ENCODE data around the gene KCNQ1OT1. TPM values are rescaled to one million over a fixed set of nuclear protein-coding genes. Genes with fewer than 3 reads are reported as not detected.

KCNQ1OT1 gene
- total RNA-seq, 1 donor from 2014 or later, result 0.54 TPM

DNA sequence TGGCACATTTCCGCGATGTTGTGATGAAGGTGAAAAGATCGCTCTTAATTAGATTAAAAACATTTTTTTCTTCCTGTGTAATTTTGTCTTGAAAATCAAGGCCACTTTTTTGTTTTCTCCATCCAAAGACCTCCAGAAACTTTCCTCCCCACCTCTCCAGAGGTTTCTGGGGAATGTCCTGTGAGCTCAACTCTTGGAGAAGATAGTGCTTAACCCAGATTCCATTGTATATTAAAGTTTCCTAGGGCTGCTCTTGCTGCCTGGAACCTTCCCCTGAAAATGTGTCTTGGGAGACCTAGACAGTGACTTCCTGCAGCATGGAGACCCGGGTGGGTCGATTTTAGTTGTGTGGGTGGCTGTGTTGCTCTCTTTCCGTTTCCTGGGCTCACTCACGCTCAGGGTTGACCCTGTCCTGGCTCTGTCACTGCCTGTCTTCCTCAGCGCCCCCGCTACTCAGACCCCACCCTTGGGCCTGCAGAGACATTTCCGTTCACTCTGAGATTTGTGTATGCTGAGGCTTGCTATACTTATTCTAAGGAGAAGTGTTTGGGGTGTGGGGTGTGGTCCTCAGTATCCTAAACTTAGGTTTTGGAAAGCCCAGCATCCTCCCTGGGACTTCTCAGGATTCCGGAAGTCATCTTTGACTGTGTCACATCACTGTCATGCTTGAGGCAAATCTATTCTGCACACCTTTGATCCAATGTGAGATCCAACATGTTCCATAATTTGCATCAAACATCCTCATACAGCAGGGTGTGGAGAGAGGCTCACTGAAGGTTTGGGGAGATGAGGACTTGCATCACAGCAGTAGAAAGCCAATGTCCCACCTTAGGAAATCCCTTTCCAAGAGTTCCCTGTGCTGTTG lies 47.2 kb downstream of the KCNQ1OT1 start:
- Histone ChIP-seq H3K36me3 (ENCODE audit: control insufficient read depth, insufficient read depth, low read length) (no peaks in the 10 kb centered on the region), H3K27me3 (ENCODE audit: control insufficient read depth, insufficient read depth, low read length) (no peaks in the 10 kb centered on the region)
- TF ChIP-seq, protein P1, sequence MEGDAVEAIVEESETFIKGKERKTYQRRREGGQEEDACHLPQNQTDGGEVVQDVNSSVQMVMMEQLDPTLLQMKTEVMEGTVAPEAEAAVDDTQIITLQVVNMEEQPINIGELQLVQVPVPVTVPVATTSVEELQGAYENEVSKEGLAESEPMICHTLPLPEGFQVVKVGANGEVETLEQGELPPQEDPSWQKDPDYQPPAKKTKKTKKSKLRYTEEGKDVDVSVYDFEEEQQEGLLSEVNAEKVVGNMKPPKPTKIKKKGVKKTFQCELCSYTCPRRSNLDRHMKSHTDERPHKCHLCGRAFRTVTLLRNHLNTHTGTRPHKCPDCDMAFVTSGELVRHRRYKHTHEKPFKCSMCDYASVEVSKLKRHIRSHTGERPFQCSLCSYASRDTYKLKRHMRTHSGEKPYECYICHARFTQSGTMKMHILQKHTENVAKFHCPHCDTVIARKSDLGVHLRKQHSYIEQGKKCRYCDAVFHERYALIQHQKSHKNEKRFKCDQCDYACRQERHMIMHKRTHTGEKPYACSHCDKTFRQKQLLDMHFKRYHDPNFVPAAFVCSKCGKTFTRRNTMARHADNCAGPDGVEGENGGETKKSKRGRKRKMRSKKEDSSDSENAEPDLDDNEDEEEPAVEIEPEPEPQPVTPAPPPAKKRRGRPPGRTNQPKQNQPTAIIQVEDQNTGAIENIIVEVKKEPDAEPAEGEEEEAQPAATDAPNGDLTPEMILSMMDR (IDR thresholded peaks at IDR 0.05; ENCODE audit: insufficient read depth, low read length, poor library complexity, severe bottlenecking), result no peak

DNA sequence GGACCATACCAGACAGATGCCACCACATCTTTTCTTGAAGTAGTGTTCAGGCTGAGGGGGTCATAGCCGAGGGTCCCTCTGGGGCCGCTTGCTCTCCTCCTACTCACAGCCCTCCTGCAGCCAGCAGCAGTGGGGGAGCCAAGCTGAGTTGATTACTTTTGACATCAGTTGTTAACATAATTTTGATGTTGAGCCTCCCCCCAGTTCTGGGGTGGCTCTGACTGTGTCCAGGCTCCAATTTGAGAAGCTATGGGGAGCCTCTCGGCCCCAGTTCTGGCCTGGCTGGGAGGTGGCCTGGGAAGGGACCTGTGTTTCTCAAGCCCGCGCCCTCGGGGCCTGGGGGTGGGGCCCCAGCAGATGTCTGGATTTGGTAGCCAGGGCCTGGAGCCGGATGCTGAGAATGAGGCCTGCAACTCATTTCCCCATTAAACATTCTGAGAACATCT lies 47.9 kb downstream of the KCNQ1OT1 start:
- Histone ChIP-seq H3K27me3 (ENCODE audit: control insufficient read depth, insufficient read depth, low read length) (no peaks in the 10 kb centered on the region), H3K36me3 (ENCODE audit: control insufficient read depth, insufficient read depth, low read length) (no peaks in the 10 kb centered on the region), H3K4me3 (ENCODE audit: low read depth, low read length) (no peak overlapping the region)
- TF ChIP-seq, protein P1 (IDR thresholded peaks at IDR 0.05; ENCODE audit: insufficient read depth, low read length, poor library complexity, severe bottlenecking), result no peak
- no peak for DNase-seq (ENCODE audit: low read depth)

More for the DNA sequence above, 47.2 kb downstream of the KCNQ1OT1 start:
- H3K4me3 ChIP-seq (ENCODE audit: low read depth, low read length), result no peak overlapping the region
- DNase-seq (ENCODE audit: low read depth), result no peak

DNA sequence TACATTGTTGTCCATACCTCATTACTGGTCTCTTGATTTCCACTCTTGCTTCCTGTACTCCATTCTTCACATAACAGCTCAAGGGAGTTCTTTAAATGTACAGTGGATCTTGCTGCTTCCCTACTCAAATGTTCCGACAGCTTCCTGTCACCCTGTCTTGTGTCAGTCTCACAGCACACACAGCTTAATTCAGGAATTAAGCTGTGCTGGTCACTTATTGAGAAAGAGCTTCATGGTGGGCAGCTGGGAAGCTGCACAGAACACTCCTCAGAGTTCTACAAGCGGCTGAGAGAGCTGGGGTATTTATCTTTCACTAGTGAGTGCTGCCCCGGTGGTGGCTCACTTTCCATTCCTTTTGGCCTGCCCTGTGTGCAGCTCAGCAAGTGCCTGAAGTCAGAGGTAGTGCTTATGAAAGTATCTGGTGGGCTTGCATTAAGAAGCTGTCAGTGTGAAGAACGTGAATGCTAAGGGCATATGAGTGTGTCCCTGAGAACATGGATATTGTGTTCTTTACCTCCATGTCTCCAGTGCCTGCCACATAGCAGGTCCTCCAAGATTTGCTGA lies 48.7 kb downstream of the KCNQ1OT1 start:
- TF ChIP-seq, protein P1 (IDR thresholded peaks at IDR 0.05; ENCODE audit: insufficient read depth, low read length, poor library complexity, severe bottlenecking), result no peak
- no peaks in the 10 kb centered on the region for H3K27me3 ChIP-seq (ENCODE audit: control insufficient read depth, insufficient read depth, low read length)
- no peak overlapping the region for H3K4me3 ChIP-seq (ENCODE audit: low read depth, low read length)
- no peak for DNase-seq (ENCODE audit: low read depth)
- H3K36me3 ChIP-seq (ENCODE audit: control insufficient read depth, insufficient read depth, low read length), result no peaks in the 10 kb centered on the region

DNA sequence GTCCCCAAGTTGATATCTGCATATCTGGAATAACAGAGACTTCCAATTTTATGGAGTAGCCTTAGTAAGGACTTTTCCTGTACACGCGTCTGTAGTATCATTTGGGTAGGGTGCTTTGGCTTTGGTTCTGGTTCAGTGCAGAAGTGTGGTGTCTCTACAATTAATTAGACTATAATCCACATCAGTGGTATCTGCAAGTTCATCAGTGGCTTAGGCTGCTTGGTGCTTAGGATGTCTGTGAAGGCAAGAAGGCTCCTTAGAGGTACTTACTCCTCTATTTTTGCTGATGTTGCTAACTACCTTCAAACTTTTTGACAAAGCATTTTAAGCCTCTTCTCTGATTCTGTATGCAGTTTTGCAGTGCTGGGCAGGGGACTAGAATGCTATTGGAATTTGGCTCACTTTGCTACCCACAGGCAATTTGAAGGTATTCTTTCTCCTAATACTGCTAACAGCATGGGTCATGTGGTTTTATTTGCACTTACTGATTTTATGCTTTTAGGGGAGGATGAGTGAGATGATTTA lies 49.4 kb downstream of the KCNQ1OT1 start:
- TF ChIP-seq, protein P1 (IDR thresholded peaks at IDR 0.05; ENCODE audit: insufficient read depth, low read length, poor library complexity, severe bottlenecking), result no peak
- DNase-seq (ENCODE audit: low read depth), result no peak
- Histone ChIP-seq H3K27me3 (ENCODE audit: control insufficient read depth, insufficient read depth, low read length) (no peaks in the 10 kb centered on the region), H3K4me3 (ENCODE audit: low read depth, low read length) (no peak overlapping the region), H3K36me3 (ENCODE audit: control insufficient read depth, insufficient read depth, low read length) (no peaks in the 10 kb centered on the region)

DNA sequence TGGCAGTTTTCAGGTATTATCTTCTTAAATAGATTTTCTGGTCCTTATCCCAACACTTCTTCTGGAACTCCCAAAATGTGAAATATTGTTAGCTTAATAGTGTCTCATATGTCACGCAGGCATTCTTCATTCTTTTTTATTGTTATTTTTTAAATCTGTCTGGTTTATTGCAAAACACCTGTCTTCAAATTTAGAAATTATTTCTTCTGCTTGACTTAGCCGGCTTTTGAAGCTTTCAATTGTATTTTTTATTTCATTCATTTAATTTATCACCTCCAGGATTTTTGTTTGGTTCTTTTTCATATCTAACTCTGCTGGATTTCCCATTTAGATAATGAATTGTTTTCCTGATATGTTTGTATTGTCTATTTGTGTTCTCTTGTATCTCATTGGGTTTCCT lies 49.9 kb downstream of the KCNQ1OT1 start:
- Histone ChIP-seq H3K4me3 (ENCODE audit: low read depth, low read length) (no peak overlapping the region), H3K27me3 (ENCODE audit: control insufficient read depth, insufficient read depth, low read length) (no peaks in the 10 kb centered on the region), H3K36me3 (ENCODE audit: control insufficient read depth, insufficient read depth, low read length) (no peaks in the 10 kb centered on the region)
- DNase-seq (ENCODE audit: low read depth), result no peak
- TF ChIP-seq, protein P1 (IDR thresholded peaks at IDR 0.05; ENCODE audit: insufficient read depth, low read length, poor library complexity, severe bottlenecking), result no peak

Measured in kidney epithelial cell (primary cell).